Pancreas (tissue), 10 donors: Measurements from ENCODE around the gene SLC9A5. TPM values are rescaled to one million over a fixed set of nuclear protein-coding genes. Genes with fewer than 3 reads are reported as not detected.
A peak's percentile ranks its signal among the peaks of the same experiment; 100 is the strongest.

Experiments used
- ATAC-seq, 4 donors: fragments of 200-7000 bp; cut with Tn5 transposase; one replicate each; pipeline versions ENCODE4 v1.8.0 to v1.9.1; 2020; ENCODE audit warnings: mild to moderate bottlenecking in 4 of 4, moderate library complexity in 4 of 4
- DNase-seq, 6 donors: peaks; one replicate each; pipeline ENCODE4 v3.0.0-alpha.2; 2020
- FAIRE-seq: peaks from 2 replicates; lab custom pipeline; 2012; peaks lifted over from hg19 to GRCh38; lab: Jason Lieb, UNC
- H3K27ac ChIP-seq, 4 donors: fragments of 200-600 bp; sonication (generic); 1 replicate in 3 of 4; 2 replicates in 1 of 4; pipeline versions ENCODE4 v1.5.0 to v1.8.0; 2020
- H3K27me3 ChIP-seq, 4 donors: fragments of 200-600 bp; one replicate each; pipeline ENCODE4 v1.8.0; 2021
- H3K36me3 ChIP-seq, 3 donors: fragments of 200-600 bp; sonication (generic) in 1 of 3; one replicate each; pipeline versions ENCODE4 v1.5.0 to v1.8.0; 2020 to 2021
- H3K4me1 ChIP-seq, 3 donors: fragments of 200-600 bp; one replicate each; pipeline ENCODE4 v1.8.0; 2021
- H3K4me3 ChIP-seq, 4 donors: fragments of 200-600 bp; sonication (generic) in 2 of 4; one replicate each; pipeline versions ENCODE4 v1.5.0 to v1.8.0; 2020 to 2021
- H3K9me3 ChIP-seq, 4 donors: fragments of 200-600 bp; one replicate each; pipeline ENCODE4 v1.8.0; 2021
- WGBS, 2 donors: extraction: QIAGEN DNeasy Blood & Tissue Kit; methylation state at CpG; one replicate each; pipeline ENCODE4 v1.1.7; 2013; 5-methylcytosine and 5-hydroxymethylcytosine counted together
- intact Hi-C, 3 donors: fragments of 100-400 bp; cut with DNase I; formaldehyde crosslinking; loops; one replicate each; pipeline versions ENCODE4 v1.11.1 to v1.14.2; 2022
- polyA plus RNA-seq, 2 donors: library from polyadenylated mRNA; stranded (reverse); fragments of 200-250 nt; gene quantifications; one replicate each; pipeline ENCODE4 v1.2.3, GENCODE V29; 2013
- total RNA-seq, 6 donors: library from RNA; stranded (reverse); fragmentation: NEBNext Ultra II Directional in 4 of 6; extraction: Animal tissue kit (Norgen Biotek cat#: 25700) in 4 of 6; gene quantifications; one replicate each; pipeline versions ENCODE4 v1.2.1 to v1.2.4, GENCODE V29; 2021 to 2023
- TF ChIP-seq, protein P1 (sequence below), 4 donors: fragments of 200-600 bp; sonication (generic) in 3 of 4; IDR thresholded peaks; one replicate each; pipeline versions ENCODE4 v1.5.0 to v1.8.0; 2021; ENCODE audit warnings: antibody characterized with exemption in 4 of 4
- donor health status: healthy with polysubstance abuse.
- donor health status: DM: no; HTN: no; CAD: no; lungs with moderate emphysema.
- donor health status: DM: no; HTN: no; CAD: no.
- donor health status: control.
- donor health status: control.
- donor health status: Bipolar disorder and iron deficiency.
- donor health status: DM: yes; HTN: yes; CAD: no.
- donor health status: DM: no; HTN: no; CAD: no.
- donor health status: DM: no; HTN: no; CAD: no.
- donor health status: DM: yes; HTN: yes; CAD: no.

SLC9A5 gene
- total and polyA plus RNA-seq, 8 donors = 0.22 to 1.5 (median 0.56) TPM

DNA sequence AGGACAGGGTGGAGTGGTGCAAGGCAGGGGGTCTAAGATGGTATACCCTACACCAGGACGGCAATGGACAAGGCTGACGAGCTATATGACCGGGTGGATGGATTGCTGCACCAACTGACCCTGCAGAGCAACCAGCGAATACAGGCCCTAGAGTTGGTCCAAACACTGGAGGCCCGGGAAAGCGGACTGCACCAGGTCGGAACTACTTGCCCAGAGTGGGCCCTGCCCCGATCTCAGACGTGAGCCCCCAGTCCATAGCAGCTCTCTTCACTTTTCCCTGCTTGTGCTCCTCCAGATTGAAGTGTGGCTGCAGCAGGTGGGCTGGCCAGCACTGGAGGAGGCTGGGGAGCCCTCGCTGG lies 33.6 kb downstream of the SLC9A5 start:
- DNase-seq = peak in 1 of 6 donors; percentile 32
- Histone ChIP-seq H3K4me1 (peaks cover 0 to 6% (median 0%) of the 10 kb centered on the region in 3 donors), H3K36me3 (no peaks in the 10 kb centered on the region), H3K27ac (no peak overlapping the region), H3K4me3 (no peak overlapping the region), H3K9me3 (no peaks in the 10 kb centered on the region), H3K27me3 (no peaks in the 10 kb centered on the region)
- 92 to 98% methylated on average over 10 of the region's 10 CpGs for WGBS, 2 donors
- no peak for FAIRE-seq
- no peak for ATAC-seq
- intact Hi-C loops = no loop called here
- TF ChIP-seq, protein P1, sequence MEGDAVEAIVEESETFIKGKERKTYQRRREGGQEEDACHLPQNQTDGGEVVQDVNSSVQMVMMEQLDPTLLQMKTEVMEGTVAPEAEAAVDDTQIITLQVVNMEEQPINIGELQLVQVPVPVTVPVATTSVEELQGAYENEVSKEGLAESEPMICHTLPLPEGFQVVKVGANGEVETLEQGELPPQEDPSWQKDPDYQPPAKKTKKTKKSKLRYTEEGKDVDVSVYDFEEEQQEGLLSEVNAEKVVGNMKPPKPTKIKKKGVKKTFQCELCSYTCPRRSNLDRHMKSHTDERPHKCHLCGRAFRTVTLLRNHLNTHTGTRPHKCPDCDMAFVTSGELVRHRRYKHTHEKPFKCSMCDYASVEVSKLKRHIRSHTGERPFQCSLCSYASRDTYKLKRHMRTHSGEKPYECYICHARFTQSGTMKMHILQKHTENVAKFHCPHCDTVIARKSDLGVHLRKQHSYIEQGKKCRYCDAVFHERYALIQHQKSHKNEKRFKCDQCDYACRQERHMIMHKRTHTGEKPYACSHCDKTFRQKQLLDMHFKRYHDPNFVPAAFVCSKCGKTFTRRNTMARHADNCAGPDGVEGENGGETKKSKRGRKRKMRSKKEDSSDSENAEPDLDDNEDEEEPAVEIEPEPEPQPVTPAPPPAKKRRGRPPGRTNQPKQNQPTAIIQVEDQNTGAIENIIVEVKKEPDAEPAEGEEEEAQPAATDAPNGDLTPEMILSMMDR (IDR thresholded peaks at IDR 0.05) = no peak

DNA sequence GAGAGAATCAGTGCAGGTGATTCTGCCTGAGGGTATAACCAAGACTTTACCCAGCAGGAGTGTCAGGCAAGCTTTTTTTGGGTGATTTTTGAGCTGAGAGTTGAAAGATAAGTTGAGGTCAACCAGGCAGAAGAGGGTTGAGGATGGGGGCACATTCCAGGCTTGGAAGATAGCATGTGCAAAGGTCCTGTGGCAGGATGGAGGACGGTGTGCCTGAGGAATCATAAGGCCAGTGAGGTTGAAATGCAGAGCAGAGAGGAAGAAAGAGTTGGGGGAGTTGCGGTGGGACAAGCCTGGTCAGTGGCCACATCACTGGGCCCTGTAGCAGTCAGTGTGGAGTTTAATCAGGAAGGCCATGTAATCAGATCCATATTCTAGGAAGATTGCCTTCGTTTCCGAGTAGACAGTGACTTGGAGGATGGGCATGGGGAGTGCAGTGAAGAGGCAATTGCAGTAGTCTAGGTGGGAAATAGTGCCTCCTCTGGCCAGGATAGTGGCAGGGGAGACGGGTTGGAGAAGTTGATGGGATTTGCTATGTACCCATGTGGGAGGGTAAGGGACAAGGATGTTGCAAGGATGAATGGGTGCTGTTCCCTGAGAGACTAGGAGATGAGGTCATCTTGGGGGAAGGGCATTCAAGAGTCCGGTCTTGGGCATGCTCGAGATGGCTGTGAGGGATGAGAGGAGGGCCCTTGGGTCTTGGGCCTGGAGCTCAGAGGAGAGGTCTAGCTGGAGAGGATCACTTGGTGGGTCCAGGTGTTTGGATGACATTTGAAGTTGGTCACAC lies 34.5 kb downstream of the SLC9A5 start:
- peak in 1 of 6 donors; percentile 7 for DNase-seq
- Histone ChIP-seq H3K4me1 (peaks cover 0 to 5% (median 0%) of the 10 kb centered on the region in 3 donors), H3K4me3 (no peak overlapping the region), H3K27ac (no peak overlapping the region), H3K36me3 (no peaks in the 10 kb centered on the region), H3K27me3 (no peaks in the 10 kb centered on the region), H3K9me3 (no peaks in the 10 kb centered on the region)
- no peak for ATAC-seq
- WGBS, 2 donors = 93% methylated on average over 7 of the region's 7 CpGs
- TF ChIP-seq, protein P1 (IDR thresholded peaks at IDR 0.05) = no peak
- intact Hi-C loops = no loop called here
- no peak for FAIRE-seq

GRCh38 chr16:67283826-67284555 lies 35.2 kb downstream of the SLC9A5 start:
- WGBS, 2 donors = 91 to 95% methylated on average over 21 of the region's 21 CpGs
- DNase-seq (peak in 1 of 6 donors; percentile 10), FAIRE-seq (no peak), ATAC-seq (no peak)
- H3K27me3 ChIP-seq = no peaks in the 10 kb centered on the region
- no peaks in the 10 kb centered on the region for H3K36me3 ChIP-seq
- intact Hi-C loops = no loop called here
- H3K4me1 ChIP-seq = peaks cover 0 to 2% (median 0%) of the 10 kb centered on the region in 3 donors
- H3K27ac ChIP-seq = no peak overlapping the region
- H3K4me3 ChIP-seq = no peak overlapping the region
- H3K9me3 ChIP-seq = no peaks in the 10 kb centered on the region
- TF ChIP-seq, protein P1 (IDR thresholded peaks at IDR 0.05) = no peak

DNA sequence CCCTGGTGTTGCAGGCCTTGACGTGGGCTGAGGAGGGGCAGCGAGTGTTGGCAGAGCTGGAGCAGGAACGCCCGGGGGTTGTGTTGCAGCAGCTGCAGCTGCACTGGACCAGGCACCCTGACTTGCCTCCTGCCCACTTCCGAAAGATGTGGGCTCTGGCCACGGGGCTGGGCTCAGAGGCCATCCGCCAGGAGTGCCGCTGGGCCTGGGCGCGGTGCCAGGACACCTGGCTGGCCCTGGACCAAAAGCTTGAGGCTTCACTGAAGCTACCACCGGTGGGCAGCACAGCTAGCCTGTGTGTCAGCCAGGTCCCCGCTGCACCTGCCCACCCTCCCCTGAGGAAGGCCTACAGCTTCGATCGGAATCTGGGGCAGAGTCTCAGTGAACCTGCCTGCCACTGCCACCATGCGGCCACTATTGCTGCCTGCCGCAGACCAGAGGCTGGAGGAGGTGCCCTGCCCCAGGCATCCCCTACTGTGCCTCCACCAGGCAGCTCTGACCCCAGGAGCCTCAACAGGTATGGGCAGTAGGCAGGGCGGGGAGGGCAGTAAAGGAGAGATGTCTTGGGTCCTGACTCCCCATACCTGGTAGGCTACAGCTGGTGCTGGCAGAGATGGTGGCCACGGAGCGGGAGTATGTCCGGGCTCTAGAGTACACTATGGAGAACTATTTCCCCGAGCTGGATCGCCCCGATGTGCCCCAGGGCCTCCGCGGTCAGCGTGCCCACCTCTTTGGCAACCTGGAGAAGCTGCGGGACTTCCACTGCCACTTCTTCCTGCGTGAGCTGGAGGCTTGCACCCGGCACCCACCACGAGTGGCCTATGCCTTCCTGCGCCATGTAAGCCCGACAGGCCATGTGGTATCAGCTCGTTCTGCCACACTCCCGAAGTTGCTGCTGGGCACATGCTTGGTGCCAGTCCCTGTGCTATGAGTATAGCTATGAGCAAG lies 36.2 kb downstream of the SLC9A5 start:
- WGBS, 2 donors = 48 to 52% methylated on average over 34 of the region's 34 CpGs
- TF ChIP-seq, protein P1 (IDR thresholded peaks at IDR 0.05) = peak; percentile 38 to 59 (median 40)
- Histone ChIP-seq H3K9me3 (no peaks in the 10 kb centered on the region), H3K27ac (no peak overlapping the region), H3K36me3 (no peaks in the 10 kb centered on the region), H3K4me1 (peaks cover 0 to 2% (median 0%) of the 10 kb centered on the region in 3 donors), H3K4me3 (no peak overlapping the region), H3K27me3 (no peaks in the 10 kb centered on the region)
- intact Hi-C loops = no loop called here
- peak; percentile 78 to 94 (median 87) for ATAC-seq
- no peak for FAIRE-seq
- peak; percentile 56 to 90 (median 78) for DNase-seq
